ENCODE results near the gene SPATA45. TPM values are rescaled to one million over a fixed set of nuclear protein-coding genes. Genes with fewer than 3 reads are reported as not detected.
A peak's percentile ranks its signal among the peaks of the same experiment; 100 is the strongest.

The SPATA45 gene
- total RNA-seq, 1 experiment from 2014 or later: 0.68 TPM

DNA sequence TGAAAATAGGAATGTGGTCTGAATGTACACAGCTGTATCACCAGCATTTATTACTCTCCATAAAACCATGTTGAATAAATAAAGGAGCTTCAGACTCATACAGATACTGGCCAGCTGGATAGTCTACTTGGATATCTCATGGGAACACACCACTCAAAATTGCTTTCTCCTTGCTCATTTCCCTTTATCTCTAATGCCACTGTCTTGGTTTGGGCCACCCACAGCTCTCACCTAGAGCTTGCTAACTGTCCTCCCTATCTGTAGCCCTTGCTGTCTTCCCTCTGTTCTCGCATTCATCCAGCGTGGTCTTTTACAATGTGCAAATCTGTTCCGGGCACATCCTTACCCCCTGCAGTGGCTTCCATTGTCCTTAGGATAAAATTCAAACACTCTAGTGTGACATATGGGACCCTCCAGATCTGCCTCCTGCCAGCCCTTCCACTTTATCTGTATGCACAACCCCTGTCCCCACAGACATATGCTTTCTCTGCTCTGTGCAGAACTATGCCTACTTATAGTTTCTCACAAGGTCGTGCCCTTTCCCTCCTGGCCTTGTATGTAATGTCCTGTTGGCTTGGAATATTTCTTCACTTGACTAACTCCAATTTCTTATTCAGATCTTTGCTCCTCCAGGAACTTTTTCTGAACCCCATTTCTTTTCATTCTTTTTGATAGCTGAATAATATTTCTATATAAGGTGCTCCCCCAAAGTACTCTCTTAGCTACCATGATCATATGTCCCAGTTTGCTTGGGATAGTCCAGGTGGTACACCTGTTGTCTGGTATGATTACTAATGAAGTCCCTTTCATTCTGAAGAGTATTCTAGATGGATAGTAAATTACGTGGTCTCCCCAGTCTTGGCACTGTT, 13.5 kb upstream of the SPATA45 start:
- no peak overlapping the region for H2AFZ ChIP-seq (ENCODE audit: low read length)
- H2BK12ac ChIP-seq (ENCODE audit: insufficient read length, low read depth, low read length): no peak overlapping the region
- Mint-ChIP-seq H3K4me3 (no peak overlapping the region), H3K9me3 (0 out of 5 replicates have a peak, but pooled peaks cover 0 to 2% of the 10 kb centered on the region in 2 experiments), H3K36me3 (ENCODE audit: insufficient read depth in 1 of 3, low read depth in 3 of 3) (peaks cover 19 to 29% (median 29%) of the 10 kb centered on the region in 3 experiments), H3K4me1 (peaks cover 24 to 31% of the 10 kb centered on the region in 2 experiments), H3K27me3 (ENCODE audit: low read depth) (no peaks in the 10 kb centered on the region), H3K27ac (no peak overlapping the region)
- DNase-seq: no peak
- H2BK5ac ChIP-seq (ENCODE audit: insufficient read length, low read length): no peak overlapping the region
- no peak for TF ChIP-seq CTCF (conservative IDR thresholded peaks at IDR 0.05)
- H4K5ac ChIP-seq (ENCODE audit: insufficient read length, low read depth, low read length): no peak overlapping the region
- H3K14ac ChIP-seq (ENCODE audit: insufficient read depth, low read length): no peak overlapping the region
- H3K79me1 ChIP-seq (ENCODE audit: insufficient read depth, low read depth, low read length, poor library complexity, severe bottlenecking): no peaks in the 10 kb centered on the region
- peaks cover 51% of the 10 kb centered on the region for H3K79me2 ChIP-seq (ENCODE audit: insufficient read depth, low read length)
- no peak overlapping the region for H3K23ac ChIP-seq (ENCODE audit: insufficient read length, low read depth, low read length)
- H3K4ac ChIP-seq (ENCODE audit: low read depth, low read length): no peak overlapping the region
- H3K4me1 ChIP-seq (ENCODE audit: insufficient read depth, low read length): peaks cover 2% of the 10 kb centered on the region; the same call in 1 of the 2 replicates
- no peak overlapping the region for H4K91ac ChIP-seq (ENCODE audit: insufficient read length, low read depth, low read length)
- no peak overlapping the region for H2BK120ac ChIP-seq (ENCODE audit: low read depth, low read length, poor library complexity, severe bottlenecking)
- no peak overlapping the region for H3K18ac ChIP-seq (ENCODE audit: insufficient read length, low read depth, low read length)
- peaks cover 9% of the 10 kb centered on the region for H3K23me2 ChIP-seq (ENCODE audit: insufficient read length, low read depth, low read length, poor library complexity, severe bottlenecking)
- H2BK20ac ChIP-seq (ENCODE audit: low read depth, low read length, poor library complexity, severe bottlenecking): no peak overlapping the region
- no CpG with 5 or more reads among the region's 5 CpGs for WGBS (ENCODE audit: extremely low coverage, insufficient read length, low lambda C conversion rate)
- H4K8ac ChIP-seq (replicated peaks; ENCODE audit: insufficient read length, low read depth, low read length): no peak overlapping the region
- H2BK15ac ChIP-seq (ENCODE audit: low read depth, low read length): no peak overlapping the region
- H4K20me1 ChIP-seq (ENCODE audit: control insufficient read depth, insufficient read depth, insufficient read length): peaks cover 3% of the 10 kb centered on the region
- no peak overlapping the region for H2AK5ac ChIP-seq (ENCODE audit: insufficient read length, low read length)
- H3K27me3 ChIP-seq (ENCODE audit: insufficient read depth, low read length): no peaks in the 10 kb centered on the region
- peak overlapping the region; percentile 91 for H3K4me2 ChIP-seq (ENCODE audit: insufficient read depth, insufficient read length, low read length)
- H3K56ac ChIP-seq (ENCODE audit: insufficient read length, low read depth, low read length): no peak overlapping the region
- no peak overlapping the region for H3K27ac ChIP-seq (ENCODE audit: insufficient read length, low read depth, low read length)
- H3T11ph ChIP-seq (ENCODE audit: low read length): no peak overlapping the region
- H3K9ac ChIP-seq (ENCODE audit: extremely low read depth, insufficient read length, low read length): no peak overlapping the region
- no peaks in the 10 kb centered on the region for H3K9me3 ChIP-seq (ENCODE audit: control insufficient read depth, low read depth, low read length)
